GM23338 (cell line): Measurements from ENCODE around the gene HARS2. TPM values are rescaled to one million over a fixed set of nuclear protein-coding genes. Genes with fewer than 3 reads are reported as not detected.

ENCODE experiments used
- ATAC-seq: fragments of 200-7000 bp; cut with Tn5 transposase; 3 replicates; pipeline ENCODE4 v1.9.1; 2020
- DNase-seq: peaks from one replicate; pipeline ENCODE4 v3.0.0-alpha.2; 2015; ENCODE audit warnings: low spot score
- H2AFZ ChIP-seq: fragments of 200-600 bp; sonication (generic); 2 replicates; pipeline ENCODE4 v1.8.0; 2016; ENCODE audit warnings: antibody characterized with exemption, mild to moderate bottlenecking, moderate library complexity
- H3F3A ChIP-seq: fragments of 200-600 bp; sonication (generic); replicated peaks from 2 replicates; pipeline ENCODE4 v1.8.0; 2017; ENCODE audit warnings: antibody characterized with exemption, mixed run types, low read depth
- H3K27ac ChIP-seq: fragments of 200-600 bp; sonication (generic); 2 replicates; pipeline ENCODE4 v1.6.1; 2016; ENCODE audit warnings: low read depth
- H3K27me3 ChIP-seq: fragments of 200-600 bp; sonication (generic); 2 replicates; pipeline ENCODE4 v1.8.0; 2016; ENCODE audit warnings: mild to moderate bottlenecking, mixed run types, moderate library complexity; ENCODE audit not compliant: insufficient read depth
- H3K36me3 ChIP-seq: fragments of 200-600 bp; sonication (generic); 2 replicates; pipeline ENCODE4 v1.8.0; 2016; ENCODE audit warnings: mild to moderate bottlenecking; ENCODE audit not compliant: insufficient read depth
- H3K4me1 ChIP-seq: fragments of 200-600 bp; sonication (generic); 2 replicates; pipeline ENCODE4 v1.8.0; 2016; ENCODE audit warnings: mild to moderate bottlenecking, moderate library complexity; ENCODE audit not compliant: insufficient read depth
- H3K4me2 ChIP-seq: fragments of 200-600 bp; sonication (generic); 2 replicates; pipeline ENCODE4 v1.7.1; 2017; ENCODE audit warnings: mixed run types
- H3K4me3 ChIP-seq: fragments of 200-600 bp; sonication (generic); 2 replicates; pipeline ENCODE4 v1.6.1; 2016; ENCODE audit warnings: mixed run types
- H3K79me2 ChIP-seq: fragments of 200-600 bp; sonication (generic); replicated peaks from 2 replicates; pipeline ENCODE4 v1.8.0; 2017; ENCODE audit warnings: mild to moderate bottlenecking; ENCODE audit not compliant: insufficient read depth
- H3K9me2 ChIP-seq: fragments of 200-600 bp; sonication (generic); 2 replicates; pipeline ENCODE4 v1.8.0; 2017; ENCODE audit not compliant: insufficient read depth
- H4K20me1 ChIP-seq: fragments of 200-600 bp; sonication (generic); replicated peaks from 2 replicates; pipeline ENCODE4 v1.8.0; 2017; ENCODE audit warnings: mild to moderate bottlenecking; ENCODE audit not compliant: insufficient read depth
- H3K27ac Mint-ChIP-seq: 2 replicates; pipeline ENCODE4 v1.8.0; 2020; ENCODE audit warnings: inconsistent platforms, mild to moderate bottlenecking, moderate library complexity, mixed read lengths
- H3K27me3 Mint-ChIP-seq: 3 replicates; pipeline ENCODE4 v1.8.0; 2022; ENCODE audit warnings: low read depth, mild to moderate bottlenecking, moderate library complexity, mixed read lengths, inconsistent platforms; ENCODE audit not compliant: insufficient read depth, poor library complexity
- H3K36me3 Mint-ChIP-seq: 3 replicates; pipeline ENCODE4 v1.8.0; 2021; ENCODE audit warnings: low read depth, mild to moderate bottlenecking, inconsistent platforms, moderate library complexity, mixed read lengths
- H3K4me1 Mint-ChIP-seq: 3 replicates; pipeline ENCODE4 v1.8.0; 2020; ENCODE audit warnings: mild to moderate bottlenecking, inconsistent platforms, mixed read lengths
- H3K4me3 Mint-ChIP-seq: 3 replicates; pipeline ENCODE4 v1.8.0; 2021; ENCODE audit warnings: moderate library complexity, mild to moderate bottlenecking, inconsistent platforms, mixed read lengths
- H3K9me3 Mint-ChIP-seq: 3 replicates; pipeline ENCODE4 v1.8.0; 2020; ENCODE audit warnings: moderate library complexity, mild to moderate bottlenecking, inconsistent platforms, mixed read lengths
- CREB1 ChIP-seq: fragments of 250-450 bp; sonication (Bioruptor Pico); IDR thresholded peaks from 2 replicates; pipeline ENCODE4 v1.5.0; 2020; ENCODE audit warnings: low read depth, mild to moderate bottlenecking, moderate library complexity
- CTCF ChIP-seq, 2 experiments: fragments of 200-600 bp in 1 of 2; sonication (generic) in 1 of 2; conservative IDR thresholded peaks; 2 replicates each; pipeline versions ENCODE4 v1.5.1 to v1.6.1; 2016 to 2017; ENCODE audit warnings: antibody characterized with exemption in 2 of 2, low read depth in 2 of 2, mild to moderate bottlenecking in 2 of 2, moderate library complexity in 1 of 2
- EZH2phosphoT487 ChIP-seq: fragments of 200-600 bp; sonication (generic); IDR thresholded peaks from one replicate; pipeline ENCODE4 v1.8.1; 2018; ENCODE audit warnings: antibody characterized with exemption; ENCODE audit not compliant: unreplicated experiment
- JUNB ChIP-seq: IDR thresholded peaks from one replicate; pipeline ENCODE4 v1.6.1; 2016; ENCODE audit warnings: antibody characterized with exemption; ENCODE audit not compliant: unreplicated experiment
- NANOG ChIP-seq: IDR thresholded peaks from 2 replicates; pipeline ENCODE4 v1.6.1; 2016; ENCODE audit warnings: antibody characterized with exemption, borderline replicate concordance
- POLR2AphosphoS5 ChIP-seq: IDR thresholded peaks from 2 replicates; pipeline ENCODE4 v1.6.1; 2016; ENCODE audit warnings: antibody characterized with exemption, low read depth
- STAT1 ChIP-seq: IDR thresholded peaks from one replicate; pipeline ENCODE4 v1.6.1; 2016; ENCODE audit warnings: antibody characterized with exemption; ENCODE audit not compliant: unreplicated experiment
- ZNF114 ChIP-seq: fragments of 250-450 bp; sonication (Bioruptor Pico); IDR thresholded peaks from 2 replicates; pipeline ENCODE4 v1.5.0; 2020; ENCODE audit warnings: mild to moderate bottlenecking, moderate library complexity
- ZNF331 ChIP-seq: fragments of 250-450 bp; sonication (Bioruptor Pico); IDR thresholded peaks from 2 replicates; pipeline ENCODE4 v1.5.0; 2020; ENCODE audit warnings: low read depth, mild to moderate bottlenecking, moderate library complexity
- polyA plus RNA-seq: library from polyadenylated mRNA; unstranded; fragments of >200 nt; fragmentation: Nextera tagmentation; extraction: Ambion mirVana; gene quantifications from 2 replicates; pipeline ENCODE4 v1.2.1, GENCODE V29; 2016
- total RNA-seq: library from RNA; depleted of rRNA; stranded (reverse); fragments of >200 nt; shearing (Covaris generic); gene quantifications from 2 replicates; pipeline ENCODE4 v1.2.3, GENCODE V29; 2014
- TF ChIP-seq, protein P1 (sequence below): IDR thresholded peaks from 2 replicates; pipeline ENCODE4 v1.6.1; 2016; ENCODE audit warnings: antibody characterized with exemption
- TF ChIP-seq, protein P2 (sequence below): IDR thresholded peaks from one replicate; pipeline ENCODE4 v1.6.1; 2018; ENCODE audit warnings: antibody characterized with exemption; ENCODE audit not compliant: unreplicated experiment
- TF ChIP-seq, protein P3 (sequence below): fragments of 250-450 bp; sonication (Bioruptor Pico); IDR thresholded peaks from 2 replicates; pipeline ENCODE4 v1.5.0; 2020; ENCODE audit warnings: mild to moderate bottlenecking, moderate library complexity

The HARS2 gene
- total and polyA plus RNA-seq, 2 experiments from 2014 or later, result 14.4 to 21.6 TPM

- TF ChIP-seq CREB1 (CRISPR knock-in tag), result no peak
- TF ChIP-seq, protein P1, sequence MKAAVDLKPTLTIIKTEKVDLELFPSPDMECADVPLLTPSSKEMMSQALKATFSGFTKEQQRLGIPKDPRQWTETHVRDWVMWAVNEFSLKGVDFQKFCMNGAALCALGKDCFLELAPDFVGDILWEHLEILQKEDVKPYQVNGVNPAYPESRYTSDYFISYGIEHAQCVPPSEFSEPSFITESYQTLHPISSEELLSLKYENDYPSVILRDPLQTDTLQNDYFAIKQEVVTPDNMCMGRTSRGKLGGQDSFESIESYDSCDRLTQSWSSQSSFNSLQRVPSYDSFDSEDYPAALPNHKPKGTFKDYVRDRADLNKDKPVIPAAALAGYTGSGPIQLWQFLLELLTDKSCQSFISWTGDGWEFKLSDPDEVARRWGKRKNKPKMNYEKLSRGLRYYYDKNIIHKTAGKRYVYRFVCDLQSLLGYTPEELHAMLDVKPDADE, result no peak
- no peak for TF ChIP-seq NANOG
- TF ChIP-seq ZNF114, result no peak
Measured at GRCh38 chr5:140711794-140712193, 20.5 kb downstream of the HARS2 start (continued).

DNA sequence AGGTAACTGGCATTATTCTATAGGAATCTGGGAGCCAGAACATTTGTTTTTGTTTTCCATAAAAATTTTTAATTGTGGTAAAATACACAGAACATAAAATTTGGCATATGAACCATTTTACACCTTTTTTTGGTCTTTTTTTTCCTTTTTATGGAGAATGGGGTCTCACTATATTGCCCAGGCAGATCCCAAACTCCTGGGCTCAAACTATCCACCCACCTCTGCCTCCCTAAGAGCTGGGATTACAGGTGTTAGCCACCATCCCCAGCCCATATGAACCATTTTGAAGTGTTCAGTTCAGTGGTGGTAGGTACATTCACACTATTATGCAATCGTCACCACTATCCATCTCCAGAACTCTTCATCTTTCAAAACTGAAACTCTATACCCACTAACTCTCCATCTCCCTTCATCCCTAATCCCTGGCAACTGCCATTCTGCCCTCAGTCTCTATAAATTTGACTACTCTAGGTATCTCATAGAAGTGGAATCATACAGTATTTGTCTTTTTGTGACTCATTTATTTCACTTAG lies 22.4 kb downstream of the HARS2 start:
- TF ChIP-seq, protein P2, sequence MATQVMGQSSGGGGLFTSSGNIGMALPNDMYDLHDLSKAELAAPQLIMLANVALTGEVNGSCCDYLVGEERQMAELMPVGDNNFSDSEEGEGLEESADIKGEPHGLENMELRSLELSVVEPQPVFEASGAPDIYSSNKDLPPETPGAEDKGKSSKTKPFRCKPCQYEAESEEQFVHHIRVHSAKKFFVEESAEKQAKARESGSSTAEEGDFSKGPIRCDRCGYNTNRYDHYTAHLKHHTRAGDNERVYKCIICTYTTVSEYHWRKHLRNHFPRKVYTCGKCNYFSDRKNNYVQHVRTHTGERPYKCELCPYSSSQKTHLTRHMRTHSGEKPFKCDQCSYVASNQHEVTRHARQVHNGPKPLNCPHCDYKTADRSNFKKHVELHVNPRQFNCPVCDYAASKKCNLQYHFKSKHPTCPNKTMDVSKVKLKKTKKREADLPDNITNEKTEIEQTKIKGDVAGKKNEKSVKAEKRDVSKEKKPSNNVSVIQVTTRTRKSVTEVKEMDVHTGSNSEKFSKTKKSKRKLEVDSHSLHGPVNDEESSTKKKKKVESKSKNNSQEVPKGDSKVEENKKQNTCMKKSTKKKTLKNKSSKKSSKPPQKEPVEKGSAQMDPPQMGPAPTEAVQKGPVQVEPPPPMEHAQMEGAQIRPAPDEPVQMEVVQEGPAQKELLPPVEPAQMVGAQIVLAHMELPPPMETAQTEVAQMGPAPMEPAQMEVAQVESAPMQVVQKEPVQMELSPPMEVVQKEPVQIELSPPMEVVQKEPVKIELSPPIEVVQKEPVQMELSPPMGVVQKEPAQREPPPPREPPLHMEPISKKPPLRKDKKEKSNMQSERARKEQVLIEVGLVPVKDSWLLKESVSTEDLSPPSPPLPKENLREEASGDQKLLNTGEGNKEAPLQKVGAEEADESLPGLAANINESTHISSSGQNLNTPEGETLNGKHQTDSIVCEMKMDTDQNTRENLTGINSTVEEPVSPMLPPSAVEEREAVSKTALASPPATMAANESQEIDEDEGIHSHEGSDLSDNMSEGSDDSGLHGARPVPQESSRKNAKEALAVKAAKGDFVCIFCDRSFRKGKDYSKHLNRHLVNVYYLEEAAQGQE, result no peak
- TF ChIP-seq NANOG (no peak), ZNF114 (no peak), STAT1 (no peak), CREB1 (CRISPR knock-in tag) (no peak), CTCF (conservative IDR thresholded peaks at IDR 0.05; ENCODE audit: low read depth in 2 of 2) (no peak), ZNF331 (CRISPR knock-in tag) (no peak), POLR2AphosphoS5 (no peak), EZH2phosphoT487 (no peak), JUNB (no peak)
- TF ChIP-seq, protein P3, sequence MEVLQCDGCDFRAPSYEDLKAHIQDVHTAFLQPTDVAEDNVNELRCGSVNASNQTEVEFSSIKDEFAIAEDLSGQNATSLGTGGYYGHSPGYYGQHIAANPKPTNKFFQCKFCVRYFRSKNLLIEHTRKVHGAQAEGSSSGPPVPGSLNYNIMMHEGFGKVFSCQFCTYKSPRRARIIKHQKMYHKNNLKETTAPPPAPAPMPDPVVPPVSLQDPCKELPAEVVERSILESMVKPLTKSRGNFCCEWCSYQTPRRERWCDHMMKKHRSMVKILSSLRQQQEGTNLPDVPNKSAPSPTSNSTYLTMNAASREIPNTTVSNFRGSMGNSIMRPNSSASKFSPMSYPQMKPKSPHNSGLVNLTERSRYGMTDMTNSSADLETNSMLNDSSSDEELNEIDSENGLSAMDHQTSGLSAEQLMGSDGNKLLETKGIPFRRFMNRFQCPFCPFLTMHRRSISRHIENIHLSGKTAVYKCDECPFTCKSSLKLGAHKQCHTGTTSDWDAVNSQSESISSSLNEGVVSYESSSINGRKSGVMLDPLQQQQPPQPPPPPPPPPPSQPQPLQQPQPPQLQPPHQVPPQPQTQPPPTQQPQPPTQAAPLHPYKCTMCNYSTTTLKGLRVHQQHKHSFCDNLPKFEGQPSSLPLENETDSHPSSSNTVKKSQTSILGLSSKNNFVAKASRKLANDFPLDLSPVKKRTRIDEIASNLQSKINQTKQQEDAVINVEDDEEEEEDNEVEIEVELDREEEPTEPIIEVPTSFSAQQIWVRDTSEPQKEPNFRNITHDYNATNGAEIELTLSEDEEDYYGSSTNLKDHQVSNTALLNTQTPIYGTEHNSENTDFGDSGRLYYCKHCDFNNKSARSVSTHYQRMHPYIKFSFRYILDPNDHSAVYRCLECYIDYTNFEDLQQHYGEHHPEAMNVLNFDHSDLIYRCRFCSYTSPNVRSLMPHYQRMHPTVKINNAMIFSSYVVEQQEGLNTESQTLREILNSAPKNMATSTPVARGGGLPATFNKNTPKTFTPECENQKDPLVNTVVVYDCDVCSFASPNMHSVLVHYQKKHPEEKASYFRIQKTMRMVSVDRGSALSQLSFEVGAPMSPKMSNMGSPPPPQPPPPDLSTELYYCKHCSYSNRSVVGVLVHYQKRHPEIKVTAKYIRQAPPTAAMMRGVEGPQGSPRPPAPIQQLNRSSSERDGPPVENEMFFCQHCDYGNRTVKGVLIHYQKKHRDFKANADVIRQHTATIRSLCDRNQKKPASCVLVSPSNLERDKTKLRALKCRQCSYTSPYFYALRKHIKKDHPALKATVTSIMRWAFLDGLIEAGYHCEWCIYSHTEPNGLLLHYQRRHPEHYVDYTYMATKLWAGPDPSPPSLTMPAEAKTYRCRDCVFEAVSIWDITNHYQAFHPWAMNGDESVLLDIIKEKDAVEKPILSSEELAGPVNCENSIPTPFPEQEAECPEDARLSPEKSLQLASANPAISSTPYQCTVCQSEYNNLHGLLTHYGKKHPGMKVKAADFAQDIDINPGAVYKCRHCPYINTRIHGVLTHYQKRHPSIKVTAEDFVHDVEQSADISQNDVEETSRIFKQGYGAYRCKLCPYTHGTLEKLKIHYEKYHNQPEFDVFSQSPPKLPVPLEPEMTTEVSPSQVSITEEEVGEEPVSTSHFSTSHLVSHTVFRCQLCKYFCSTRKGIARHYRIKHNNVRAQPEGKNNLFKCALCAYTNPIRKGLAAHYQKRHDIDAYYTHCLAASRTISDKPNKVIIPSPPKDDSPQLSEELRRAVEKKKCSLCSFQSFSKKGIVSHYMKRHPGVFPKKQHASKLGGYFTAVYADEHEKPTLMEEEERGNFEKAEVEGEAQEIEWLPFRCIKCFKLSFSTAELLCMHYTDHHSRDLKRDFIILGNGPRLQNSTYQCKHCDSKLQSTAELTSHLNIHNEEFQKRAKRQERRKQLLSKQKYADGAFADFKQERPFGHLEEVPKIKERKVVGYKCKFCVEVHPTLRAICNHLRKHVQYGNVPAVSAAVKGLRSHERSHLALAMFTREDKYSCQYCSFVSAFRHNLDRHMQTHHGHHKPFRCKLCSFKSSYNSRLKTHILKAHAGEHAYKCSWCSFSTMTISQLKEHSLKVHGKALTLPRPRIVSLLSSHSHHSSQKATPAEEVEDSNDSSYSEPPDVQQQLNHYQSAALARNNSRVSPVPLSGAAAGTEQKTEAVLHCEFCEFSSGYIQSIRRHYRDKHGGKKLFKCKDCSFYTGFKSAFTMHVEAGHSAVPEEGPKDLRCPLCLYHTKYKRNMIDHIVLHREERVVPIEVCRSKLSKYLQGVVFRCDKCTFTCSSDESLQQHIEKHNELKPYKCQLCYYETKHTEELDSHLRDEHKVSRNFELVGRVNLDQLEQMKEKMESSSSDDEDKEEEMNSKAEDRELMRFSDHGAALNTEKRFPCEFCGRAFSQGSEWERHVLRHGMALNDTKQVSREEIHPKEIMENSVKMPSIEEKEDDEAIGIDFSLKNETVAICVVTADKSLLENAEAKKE, result no peak
- peaks cover 4% of the 10 kb centered on the region; the same call in 1 of the 3 replicates for H3K9me3 Mint-ChIP-seq
- H3K4me3 Mint-ChIP-seq, result no peak overlapping the region
- ATAC-seq (no peak), DNase-seq (no peak)
- Histone ChIP-seq H3K4me2 (no peak overlapping the region), H2AFZ (no peak overlapping the region), H3K27ac (no peak overlapping the region), H3K9me2 (no peaks in the 10 kb centered on the region), H3F3A (0 out of 2 replicates have a peak, but pooled peaks cover 6% of the 10 kb centered on the region), H3K4me3 (no peak overlapping the region), H4K20me1 (no peaks in the 10 kb centered on the region), H3K36me3 (no peaks in the 10 kb centered on the region), H3K4me1 (no peaks in the 10 kb centered on the region), H3K79me2 (no peaks in the 10 kb centered on the region), H3K27me3 (no peaks in the 10 kb centered on the region)
- peaks cover 8% of the 10 kb centered on the region for H3K27me3 Mint-ChIP-seq
- no peaks in the 10 kb centered on the region for H3K36me3 Mint-ChIP-seq
- no peak overlapping the region for H3K27ac Mint-ChIP-seq
- 0 out of 3 replicates have a peak, but pooled peaks cover 2% of the 10 kb centered on the region for H3K4me1 Mint-ChIP-seq
